Fibroblast of lung (primary cell): ENCODE data around the gene LDAH.

ENCODE experiments used
- EZH2 ChIP-seq: IDR thresholded peaks from 2 replicates; pipeline ENCODE4 v1.5.1; 2012; ENCODE audit warnings: low read length, control low read depth, mild to moderate bottlenecking; ENCODE audit errors: missing control alignments
- TF ChIP-seq, protein P1 (sequence below), 2 donors: IDR thresholded peaks in 1 of 2; conservative IDR thresholded peaks in 1 of 2; 1 replicate in 1 of 2; 2 replicates in 1 of 2; pipeline ENCODE4 v1.5.1; 2011 to 2012; ENCODE audit warnings: low read length in 2 of 2, control low read depth in 1 of 2, inconsistent platforms in 1 of 2, low read depth in 1 of 2, mild to moderate bottlenecking in 1 of 2

DNA sequence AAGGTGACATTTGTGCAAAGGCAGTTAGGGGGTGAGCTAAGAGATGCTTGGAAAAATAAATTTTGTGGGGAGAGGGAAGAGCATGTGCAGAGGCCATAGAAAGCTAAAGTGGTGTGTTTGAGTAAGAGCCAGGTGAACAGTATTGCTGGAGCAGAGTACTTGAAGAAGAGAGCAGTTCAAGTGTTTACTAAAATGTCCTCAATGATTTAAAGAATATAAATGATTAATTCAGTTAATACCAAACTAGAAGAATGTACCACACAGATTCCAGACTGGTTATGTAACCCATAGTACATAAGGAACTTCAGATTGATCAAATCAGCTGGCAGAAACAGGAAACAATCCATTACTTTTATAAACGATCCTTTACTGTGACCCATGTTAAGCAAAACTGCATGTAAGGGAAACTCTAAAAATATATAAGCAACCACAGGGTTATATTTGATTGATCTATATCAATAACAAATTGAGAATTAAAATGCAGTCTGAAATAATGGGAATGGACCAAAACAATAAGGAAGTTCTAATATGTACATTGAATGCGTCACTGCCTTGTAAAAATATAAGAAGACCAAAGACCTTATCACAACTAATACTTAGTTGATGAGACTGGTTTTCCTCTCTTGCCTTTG, 76.9 kb downstream of the LDAH start:
- TF ChIP-seq, protein P1, sequence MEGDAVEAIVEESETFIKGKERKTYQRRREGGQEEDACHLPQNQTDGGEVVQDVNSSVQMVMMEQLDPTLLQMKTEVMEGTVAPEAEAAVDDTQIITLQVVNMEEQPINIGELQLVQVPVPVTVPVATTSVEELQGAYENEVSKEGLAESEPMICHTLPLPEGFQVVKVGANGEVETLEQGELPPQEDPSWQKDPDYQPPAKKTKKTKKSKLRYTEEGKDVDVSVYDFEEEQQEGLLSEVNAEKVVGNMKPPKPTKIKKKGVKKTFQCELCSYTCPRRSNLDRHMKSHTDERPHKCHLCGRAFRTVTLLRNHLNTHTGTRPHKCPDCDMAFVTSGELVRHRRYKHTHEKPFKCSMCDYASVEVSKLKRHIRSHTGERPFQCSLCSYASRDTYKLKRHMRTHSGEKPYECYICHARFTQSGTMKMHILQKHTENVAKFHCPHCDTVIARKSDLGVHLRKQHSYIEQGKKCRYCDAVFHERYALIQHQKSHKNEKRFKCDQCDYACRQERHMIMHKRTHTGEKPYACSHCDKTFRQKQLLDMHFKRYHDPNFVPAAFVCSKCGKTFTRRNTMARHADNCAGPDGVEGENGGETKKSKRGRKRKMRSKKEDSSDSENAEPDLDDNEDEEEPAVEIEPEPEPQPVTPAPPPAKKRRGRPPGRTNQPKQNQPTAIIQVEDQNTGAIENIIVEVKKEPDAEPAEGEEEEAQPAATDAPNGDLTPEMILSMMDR (conservative IDR thresholded peaks at IDR 0.05 in 1 of 2, IDR thresholded peaks at IDR 0.05 in 1 of 2; ENCODE audit: low read depth in 1 of 2, low read length in 2 of 2), result no peak
- no peak for TF ChIP-seq EZH2
